OCI-LY7 (cell line): ENCODE measurements around the gene DOCK9. TPM values are rescaled to one million over a fixed set of nuclear protein-coding genes. Genes with fewer than 3 reads are reported as not detected.

ENCODE experiments used
- BruUV-seq: library from RNA; stranded (reverse); fragments of 400-500 nt; replicated peaks from 2 replicates; lab custom pipeline; 2021; lab: Mats Ljungman, UMichigan
- CTCF ChIA-PET: fragments of 300-600 bp; sonication (Branson Sonifier 250); formaldehyde crosslinking; loops from one replicate; lab custom pipeline; 2022; ENCODE audit warnings: antibody characterized with exemption; ENCODE audit not compliant: unreplicated experiment; lab: Charles Lee
- POLR2A ChIA-PET: fragments of 300-600 bp; sonication (Branson Sonifier 250); formaldehyde crosslinking; loops from one replicate; lab custom pipeline; 2022; ENCODE audit warnings: antibody characterized with exemption; lab: Charles Lee
- DNase-seq: peaks from one replicate; pipeline ENCODE4 v3.0.0-alpha.2; 2015; ENCODE audit warnings: low spot score
- H2AFZ ChIP-seq: fragments of 200-600 bp; sonication (generic), shearing (Covaris generic); 2 replicates; pipeline ENCODE4 v1.6.1; 2014; ENCODE audit warnings: mild to moderate bottlenecking, antibody characterized with exemption, low read length, moderate library complexity
- H3K27ac ChIP-seq: fragments of 200-600 bp; sonication (generic); 2 replicates; pipeline ENCODE4 v1.5.1; 2014; ENCODE audit warnings: mixed run types, low read depth, mild to moderate bottlenecking, moderate library complexity, low read length, inconsistent platforms; ENCODE audit not compliant: poor library complexity, severe bottlenecking
- H3K36me3 ChIP-seq: fragments of 200-600 bp; sonication (generic); 2 replicates; pipeline ENCODE4 v1.6.1; 2014; ENCODE audit warnings: mild to moderate bottlenecking, antibody characterized with exemption, low read length, moderate library complexity, mixed read lengths; ENCODE audit not compliant: insufficient read depth
- H3K4me1 ChIP-seq: fragments of 200-600 bp; sonication (generic); 2 replicates; pipeline ENCODE4 v1.5.1; 2014; ENCODE audit warnings: mild to moderate bottlenecking, low read length; ENCODE audit not compliant: insufficient read depth, poor library complexity, severe bottlenecking
- H3K4me2 ChIP-seq: fragments of 200-600 bp; sonication (generic); 2 replicates; pipeline ENCODE4 v1.6.1; 2014; ENCODE audit warnings: mild to moderate bottlenecking, low read length
- H3K4me3 ChIP-seq: fragments of 200-600 bp; sonication (generic); 2 replicates; pipeline ENCODE4 v1.5.1; 2014; ENCODE audit warnings: mild to moderate bottlenecking, low read depth, low read length; ENCODE audit not compliant: poor library complexity, severe bottlenecking
- H3K79me2 ChIP-seq: fragments of 200-600 bp; sonication (generic); 2 replicates; pipeline ENCODE4 v1.6.1; 2016; ENCODE audit warnings: low read depth, mild to moderate bottlenecking, low read length, moderate library complexity, mixed read lengths; ENCODE audit not compliant: insufficient read depth
- H3K9me2 ChIP-seq: fragments of 200-600 bp; sonication (generic); 2 replicates; pipeline ENCODE4 v1.6.1; 2016; ENCODE audit warnings: mild to moderate bottlenecking, low read length, mixed read lengths; ENCODE audit not compliant: insufficient read depth
- H3K9me3 ChIP-seq: fragments of 200-600 bp; sonication (generic); 2 replicates; pipeline ENCODE4 v1.6.1; 2014; ENCODE audit warnings: mild to moderate bottlenecking, mixed run types, low read length, mixed read lengths
- H4K20me1 ChIP-seq: fragments of 200-600 bp; sonication (generic); 2 replicates; pipeline ENCODE4 v1.6.1; 2014; ENCODE audit warnings: mild to moderate bottlenecking, antibody characterized with exemption, low read length, moderate library complexity, mixed read lengths; ENCODE audit not compliant: insufficient read depth
- EZH2phosphoT487 ChIP-seq: fragments of 200-600 bp; sonication (generic); IDR thresholded peaks from 2 replicates; pipeline ENCODE4 v1.6.1; 2018; ENCODE audit warnings: low read depth, borderline replicate concordance, mild to moderate bottlenecking, mixed run types, antibody characterized with exemption, low read length, moderate library complexity, mixed read lengths
- intact Hi-C: fragments of 100-400 bp; cut with micrococcal nuclease; formaldehyde crosslinking; loops from one replicate; pipeline ENCODE4 v1.10.0; 2022; ENCODE audit not compliant: unreplicated experiment
- total RNA-seq, 2 experiments: library from RNA; depleted of rRNA in 1 of 2; stranded (reverse); fragments of >200 nt in 1 of 2; shearing (Covaris generic) in 1 of 2; gene quantifications; 2 replicates each; pipeline ENCODE4 v1.2.3, GENCODE V29; 2014 to 2022
- TF ChIP-seq, protein P1 (sequence below): fragments of 200-600 bp; sonication (generic); conservative IDR thresholded peaks from 2 replicates; pipeline ENCODE4 v1.5.1; 2014; ENCODE audit warnings: mild to moderate bottlenecking, antibody characterized with exemption, low read length, moderate library complexity, mixed read lengths

The DOCK9 gene
- total RNA-seq, 2 experiments from 2014 or later: 24.0 to 28.0 TPM

GRCh38 chr13:98796191-98796590 lies 181.7 kb downstream of the DOCK9 start:
- no TSS peak for BruUV-seq
- intact Hi-C loops: no loop called here
- H2AFZ ChIP-seq: no peak overlapping the region
- CTCF ChIA-PET: no interaction called here
- H3K79me2 ChIP-seq: no peaks in the 10 kb centered on the region
- no peak for DNase-seq
- H3K4me1 ChIP-seq: no peaks in the 10 kb centered on the region
- no peak overlapping the region for H3K4me2 ChIP-seq
- H3K9me3 ChIP-seq: no peaks in the 10 kb centered on the region
- POLR2A ChIA-PET: interaction anchor here (0.5 to 0.6 kb wide), 2 partner anchors 287 to 629 kb away, joined by 3 read pairs; no protein-coding TSS in a partner anchor
- H3K9me2 ChIP-seq: no peaks in the 10 kb centered on the region
- no peak overlapping the region for H3K4me3 ChIP-seq
- H4K20me1 ChIP-seq: no peaks in the 10 kb centered on the region
- TF ChIP-seq, protein P1, sequence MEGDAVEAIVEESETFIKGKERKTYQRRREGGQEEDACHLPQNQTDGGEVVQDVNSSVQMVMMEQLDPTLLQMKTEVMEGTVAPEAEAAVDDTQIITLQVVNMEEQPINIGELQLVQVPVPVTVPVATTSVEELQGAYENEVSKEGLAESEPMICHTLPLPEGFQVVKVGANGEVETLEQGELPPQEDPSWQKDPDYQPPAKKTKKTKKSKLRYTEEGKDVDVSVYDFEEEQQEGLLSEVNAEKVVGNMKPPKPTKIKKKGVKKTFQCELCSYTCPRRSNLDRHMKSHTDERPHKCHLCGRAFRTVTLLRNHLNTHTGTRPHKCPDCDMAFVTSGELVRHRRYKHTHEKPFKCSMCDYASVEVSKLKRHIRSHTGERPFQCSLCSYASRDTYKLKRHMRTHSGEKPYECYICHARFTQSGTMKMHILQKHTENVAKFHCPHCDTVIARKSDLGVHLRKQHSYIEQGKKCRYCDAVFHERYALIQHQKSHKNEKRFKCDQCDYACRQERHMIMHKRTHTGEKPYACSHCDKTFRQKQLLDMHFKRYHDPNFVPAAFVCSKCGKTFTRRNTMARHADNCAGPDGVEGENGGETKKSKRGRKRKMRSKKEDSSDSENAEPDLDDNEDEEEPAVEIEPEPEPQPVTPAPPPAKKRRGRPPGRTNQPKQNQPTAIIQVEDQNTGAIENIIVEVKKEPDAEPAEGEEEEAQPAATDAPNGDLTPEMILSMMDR: no peak
- no peak for TF ChIP-seq EZH2phosphoT487
- H3K36me3 ChIP-seq: no peaks in the 10 kb centered on the region; the same call in 1 of the 2 replicates
- no peak overlapping the region for H3K27ac ChIP-seq

DNA sequence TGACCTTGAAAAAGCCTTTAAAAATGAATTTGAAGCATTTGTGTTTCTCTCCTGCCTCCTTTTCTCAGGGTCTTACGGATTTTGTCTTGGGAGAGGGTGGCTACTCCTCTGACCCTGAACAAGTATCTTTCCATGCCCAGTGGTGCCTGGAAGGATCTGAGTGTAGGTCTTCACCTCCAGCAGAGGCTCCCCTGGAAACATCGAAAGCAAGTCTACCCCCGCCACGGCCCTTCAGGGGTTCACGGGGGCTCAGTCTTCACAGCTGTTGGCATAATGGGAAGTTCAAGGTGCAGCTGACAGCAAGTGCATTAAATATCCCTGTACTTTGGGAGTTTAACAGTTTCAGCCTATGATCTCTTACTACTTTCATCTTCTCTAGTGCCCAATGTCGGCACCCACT lies 182.6 kb downstream of the DOCK9 start:
- DNase-seq: no peak
- ChIA-PET CTCF (no interaction called here), POLR2A (no interaction called here)
- Histone ChIP-seq H3K9me3 (no peaks in the 10 kb centered on the region), H3K27ac (no peak overlapping the region), H3K4me2 (no peak overlapping the region), H2AFZ (no peak overlapping the region), H3K36me3 (no peaks in the 10 kb centered on the region; the same call in 1 of the 2 replicates), H3K9me2 (no peaks in the 10 kb centered on the region), H3K4me3 (no peak overlapping the region), H3K4me1 (no peaks in the 10 kb centered on the region), H3K79me2 (no peaks in the 10 kb centered on the region), H4K20me1 (no peaks in the 10 kb centered on the region)
- intact Hi-C loops: no loop called here
- TF ChIP-seq EZH2phosphoT487: no peak
- TF ChIP-seq, protein P1: no peak
- no TSS peak for BruUV-seq

- no peak for TF ChIP-seq EZH2phosphoT487
- TF ChIP-seq, protein P1: no peak
- Histone ChIP-seq H3K4me3 (no peak overlapping the region), H3K4me1 (no peaks in the 10 kb centered on the region), H2AFZ (no peak overlapping the region), H3K9me3 (no peaks in the 10 kb centered on the region), H3K27ac (no peak overlapping the region), H3K79me2 (no peaks in the 10 kb centered on the region), H3K9me2 (no peaks in the 10 kb centered on the region), H4K20me1 (no peaks in the 10 kb centered on the region), H3K36me3 (no peaks in the 10 kb centered on the region; the same call in 1 of the 2 replicates), H3K4me2 (no peak overlapping the region)
- ChIA-PET CTCF (no interaction called here), POLR2A (interaction anchor here (1.0 kb wide), 1 partner anchor 18 kb away, joined by 3 read pairs; no protein-coding TSS in a partner anchor)
- BruUV-seq: no TSS peak
- intact Hi-C loops: no loop called here
- DNase-seq: no peak
Measured at GRCh38 chr13:98794498-98794897, 183.4 kb downstream of the DOCK9 start.
